ENCODE data around the gene KATNAL1.

Gene KATNAL1

GRCh38 chr13:30352121-30352520, 44.8 kb upstream of the KATNAL1 start:
- ChIA-PET CTCF (interaction anchor here (0.9 kb wide), 1 partner anchor 16 kb away, joined by 3 read pairs; no protein-coding TSS in a partner anchor), POLR2A (interaction anchor here (1.5 kb wide), 1 partner anchor 44 kb away, joined by 7 read pairs; the partner anchor contains the start of gene KATNAL1)
- DNase-seq (ENCODE audit: extremely low spot score) = no peak
- TF ChIP-seq FOXA1 (IDR thresholded peaks at IDR 0.05) (no peak), SP1 (IDR thresholded peaks at IDR 0.05) (no peak), LEF1 (IDR thresholded peaks at IDR 0.05; ENCODE audit: borderline replicate concordance) (no peak), L3MBTL2 (conservative IDR thresholded peaks at IDR 0.05) (no peak), NFRKB (IDR thresholded peaks at IDR 0.05) (no peak), ELF4 (IDR thresholded peaks at IDR 0.05) (no peak), FOXK2 (IDR thresholded peaks at IDR 0.05) (no peak), BHLHE40 (IDR thresholded peaks at IDR 0.05; ENCODE audit: borderline replicate concordance) (no peak), ZNF384 (IDR thresholded peaks at IDR 0.05) (no peak), HDGF (IDR thresholded peaks at IDR 0.05; ENCODE audit: borderline replicate concordance) (no peak), SUZ12 (IDR thresholded peaks at IDR 0.05) (no peak), FOXM1 (IDR thresholded peaks at IDR 0.05; ENCODE audit: borderline replicate concordance) (no peak), CTBP1 (IDR thresholded peaks at IDR 0.05; ENCODE audit: borderline replicate concordance) (no peak)

GRCh38 chr13:30346789-30347167, 39.4 kb upstream of the KATNAL1 start:
- POLR2A ChIA-PET = no interaction called here
- TF ChIP-seq LEF1 (IDR thresholded peaks at IDR 0.05; ENCODE audit: borderline replicate concordance) (no peak), ARNT (IDR thresholded peaks at IDR 0.05) (no peak), CTBP1 (IDR thresholded peaks at IDR 0.05; ENCODE audit: borderline replicate concordance) (no peak), L3MBTL2 (conservative IDR thresholded peaks at IDR 0.05) (no peak), SUZ12 (IDR thresholded peaks at IDR 0.05) (no peak), HDGF (IDR thresholded peaks at IDR 0.05; ENCODE audit: borderline replicate concordance) (no peak), FOXM1 (IDR thresholded peaks at IDR 0.05; ENCODE audit: borderline replicate concordance) (no peak), FOXK2 (IDR thresholded peaks at IDR 0.05) (no peak), NFRKB (IDR thresholded peaks at IDR 0.05) (no peak), BHLHE40 (IDR thresholded peaks at IDR 0.05; ENCODE audit: borderline replicate concordance) (no peak), PKNOX1 (IDR thresholded peaks at IDR 0.05) (no peak), ELF4 (IDR thresholded peaks at IDR 0.05) (no peak), TARDBP (IDR thresholded peaks at IDR 0.05) (no peak), FOXA1 (IDR thresholded peaks at IDR 0.05) (no peak)
- CTCF ChIA-PET = no interaction called here
- no peak for DNase-seq (ENCODE audit: extremely low spot score)

DNA sequence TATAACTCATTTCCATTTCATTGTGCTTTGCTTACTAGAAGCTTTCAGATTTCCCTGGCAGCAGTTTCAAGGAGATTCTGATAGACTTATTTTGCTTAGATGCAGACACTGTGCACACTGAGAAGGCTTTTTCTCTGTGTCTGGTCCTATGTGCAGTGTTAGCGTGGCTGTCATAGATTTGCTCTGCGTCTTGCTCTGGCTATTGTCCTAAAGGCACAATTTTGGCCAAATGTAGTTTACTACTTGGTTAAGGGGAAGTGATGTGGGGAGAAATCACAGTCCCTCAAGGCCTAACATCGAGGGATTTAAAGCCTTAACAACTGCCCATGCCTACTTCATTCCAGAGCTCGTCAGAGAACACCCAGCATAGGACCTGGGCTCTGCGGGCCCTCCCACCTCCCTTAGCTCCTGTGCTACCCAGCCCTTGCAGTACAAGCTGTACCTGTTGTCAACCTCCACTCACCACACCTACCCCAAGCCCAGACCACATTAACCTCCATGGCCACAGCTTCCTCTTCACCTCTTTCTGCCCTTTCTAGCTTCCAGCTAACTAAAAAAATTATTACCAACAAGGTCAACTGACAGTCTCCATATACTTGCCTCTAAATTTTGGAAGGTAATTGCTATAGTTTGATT, 38.9 kb upstream of the KATNAL1 start:
- TF ChIP-seq HDGF (IDR thresholded peaks at IDR 0.05; ENCODE audit: borderline replicate concordance) (no peak), SP1 (IDR thresholded peaks at IDR 0.05) (no peak), BHLHE40 (IDR thresholded peaks at IDR 0.05; ENCODE audit: borderline replicate concordance) (no peak), ELF4 (IDR thresholded peaks at IDR 0.05) (no peak), FOXK2 (IDR thresholded peaks at IDR 0.05) (no peak), CTBP1 (IDR thresholded peaks at IDR 0.05; ENCODE audit: borderline replicate concordance) (no peak), L3MBTL2 (conservative IDR thresholded peaks at IDR 0.05) (no peak), LEF1 (IDR thresholded peaks at IDR 0.05; ENCODE audit: borderline replicate concordance) (no peak), PKNOX1 (IDR thresholded peaks at IDR 0.05) (no peak), SUZ12 (IDR thresholded peaks at IDR 0.05) (no peak), TARDBP (IDR thresholded peaks at IDR 0.05) (no peak), FOXA1 (IDR thresholded peaks at IDR 0.05) (no peak), FOXM1 (IDR thresholded peaks at IDR 0.05; ENCODE audit: borderline replicate concordance) (no peak), NFRKB (IDR thresholded peaks at IDR 0.05) (no peak), ARNT (IDR thresholded peaks at IDR 0.05) (no peak), ZNF384 (IDR thresholded peaks at IDR 0.05) (no peak)
- DNase-seq (ENCODE audit: extremely low spot score) = no peak
- ChIA-PET POLR2A (no interaction called here), CTCF (no interaction called here)

- DNase-seq (ENCODE audit: extremely low spot score) = no peak
- ChIA-PET POLR2A (no interaction called here), CTCF (interaction anchor here (0.6 kb wide), 1 partner anchor 170 kb away, joined by 3 read pairs; no protein-coding TSS in a partner anchor)
- no peak for TF ChIP-seq PKNOX1 (IDR thresholded peaks at IDR 0.05)
- no peak for TF ChIP-seq CTBP1 (IDR thresholded peaks at IDR 0.05; ENCODE audit: borderline replicate concordance)
- no peak for TF ChIP-seq SP1 (IDR thresholded peaks at IDR 0.05)
- TF ChIP-seq ELF4 (IDR thresholded peaks at IDR 0.05) = no peak
- TF ChIP-seq ZNF384 (IDR thresholded peaks at IDR 0.05) = no peak
- TF ChIP-seq FOXA1 (IDR thresholded peaks at IDR 0.05) = no peak
- TF ChIP-seq FOXK2 (IDR thresholded peaks at IDR 0.05) = no peak
- no peak for TF ChIP-seq BHLHE40 (IDR thresholded peaks at IDR 0.05; ENCODE audit: borderline replicate concordance)
- no peak for TF ChIP-seq NFRKB (IDR thresholded peaks at IDR 0.05)
- TF ChIP-seq L3MBTL2 (conservative IDR thresholded peaks at IDR 0.05) = no peak
- TF ChIP-seq LEF1 (IDR thresholded peaks at IDR 0.05; ENCODE audit: borderline replicate concordance) = no peak
- TF ChIP-seq HDGF (IDR thresholded peaks at IDR 0.05; ENCODE audit: borderline replicate concordance) = no peak
- TF ChIP-seq SUZ12 (IDR thresholded peaks at IDR 0.05) = no peak
- no peak for TF ChIP-seq FOXM1 (IDR thresholded peaks at IDR 0.05; ENCODE audit: borderline replicate concordance)
- no peak for TF ChIP-seq TARDBP (IDR thresholded peaks at IDR 0.05)
- TF ChIP-seq ARNT (IDR thresholded peaks at IDR 0.05) = no peak
Observed at GRCh38 chr13:30345426-30346100, 38.2 kb upstream of the KATNAL1 start.

DNA sequence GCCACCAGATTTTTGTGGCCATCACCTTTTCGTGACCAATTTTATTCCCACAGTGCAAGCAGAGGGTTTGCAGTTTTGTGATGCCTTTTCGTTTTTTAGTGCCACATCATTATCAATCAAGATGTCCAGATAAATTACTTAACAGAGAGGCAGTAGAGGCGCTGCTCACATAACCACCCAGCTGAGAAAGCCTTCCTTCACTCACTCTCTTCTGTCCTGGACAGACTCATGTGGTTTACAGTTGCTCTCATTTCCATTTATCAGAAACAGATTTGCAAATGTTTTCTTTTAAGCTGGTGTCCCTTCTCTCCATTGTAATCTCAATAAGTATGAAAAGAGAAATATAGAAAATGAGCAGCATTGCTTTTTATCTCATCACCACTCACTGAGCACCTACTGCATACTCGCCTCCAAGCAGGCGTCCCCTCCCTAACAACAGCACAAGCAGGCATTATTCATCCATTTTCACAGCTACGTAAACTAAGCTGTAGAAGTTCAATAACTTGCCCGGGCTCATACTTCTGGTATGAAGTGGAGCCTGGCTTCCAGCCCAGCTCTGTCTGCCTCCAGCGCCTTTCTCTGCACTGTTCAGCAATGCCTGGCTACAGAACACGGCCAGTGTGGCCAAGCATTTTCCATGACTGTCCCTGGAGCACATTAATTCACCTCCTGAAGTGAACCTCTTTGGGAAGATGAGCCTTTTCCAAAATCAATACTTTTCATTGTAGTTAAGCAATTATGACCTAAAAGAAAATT, 34.6 kb upstream of the KATNAL1 start:
- CTCF ChIA-PET = no interaction called here
- TF ChIP-seq CTBP1 (IDR thresholded peaks at IDR 0.05; ENCODE audit: borderline replicate concordance) (no peak), TARDBP (IDR thresholded peaks at IDR 0.05) (no peak)
- no peak for DNase-seq (ENCODE audit: extremely low spot score)
- POLR2A ChIA-PET = interaction anchor here (0.6 to 0.7 kb wide), 2 partner anchors 194 to 290 kb away, joined by 3 read pairs; no protein-coding TSS in a partner anchor

Data from HEK293T (cell line).